ENCODE data around the gene C5orf52. TPM values are rescaled to one million over a fixed set of nuclear protein-coding genes. Genes with fewer than 3 reads are reported as not detected.
"Not testable (repeated sequence)": the region's sequence is repeated elsewhere in the genome, so short reads cannot be mapped to it uniquely, and the experiment has no call there.

The C5orf52 gene
- not detected in 2 replicates for total RNA-seq
- not detected for polyA plus RNA-seq (2012)

- no peak for DNase-seq (ENCODE audit: low read depth)
Measured at GRCh38 chr5:157670662-157671591, at the start of gene C5orf52. C5orf52 (plus strand) TSS chr5:157671533; CDS start chr5:157671615, 82 bp downstream.

- DNase-seq (ENCODE audit: low read depth): no peak
Measured at GRCh38 chr5:157624144-157624543, 47.2 kb upstream of the C5orf52 start.

DNA sequence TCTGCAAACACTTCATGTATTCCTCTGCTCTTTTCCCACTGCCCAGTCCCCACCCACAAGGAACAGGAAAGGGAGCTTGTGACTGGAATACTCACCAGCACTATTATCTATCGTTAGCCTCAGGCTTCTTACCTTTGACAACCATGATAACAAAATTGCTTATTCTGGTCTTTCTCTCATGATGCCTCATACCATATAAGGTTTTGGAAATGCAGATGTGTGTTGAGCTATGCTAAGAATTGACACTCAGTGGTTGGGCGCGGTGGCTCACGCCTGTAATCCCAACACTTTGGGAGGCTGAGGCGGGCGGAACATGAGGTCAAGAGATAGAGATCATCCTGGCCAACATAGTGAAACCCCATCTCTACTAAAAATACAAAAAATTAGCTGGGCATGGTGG lies 44.5 kb upstream of the C5orf52 start:
- DNase-seq (ENCODE audit: low read depth): no peak

GRCh38 chr5:157630341-157630740 lies 41.0 kb upstream of the C5orf52 start:
- no peak for DNase-seq (ENCODE audit: low read depth)

- DNase-seq (ENCODE audit: low read depth): no peak
Measured at GRCh38 chr5:157640406-157641066, 30.8 kb upstream of the C5orf52 start.

DNA sequence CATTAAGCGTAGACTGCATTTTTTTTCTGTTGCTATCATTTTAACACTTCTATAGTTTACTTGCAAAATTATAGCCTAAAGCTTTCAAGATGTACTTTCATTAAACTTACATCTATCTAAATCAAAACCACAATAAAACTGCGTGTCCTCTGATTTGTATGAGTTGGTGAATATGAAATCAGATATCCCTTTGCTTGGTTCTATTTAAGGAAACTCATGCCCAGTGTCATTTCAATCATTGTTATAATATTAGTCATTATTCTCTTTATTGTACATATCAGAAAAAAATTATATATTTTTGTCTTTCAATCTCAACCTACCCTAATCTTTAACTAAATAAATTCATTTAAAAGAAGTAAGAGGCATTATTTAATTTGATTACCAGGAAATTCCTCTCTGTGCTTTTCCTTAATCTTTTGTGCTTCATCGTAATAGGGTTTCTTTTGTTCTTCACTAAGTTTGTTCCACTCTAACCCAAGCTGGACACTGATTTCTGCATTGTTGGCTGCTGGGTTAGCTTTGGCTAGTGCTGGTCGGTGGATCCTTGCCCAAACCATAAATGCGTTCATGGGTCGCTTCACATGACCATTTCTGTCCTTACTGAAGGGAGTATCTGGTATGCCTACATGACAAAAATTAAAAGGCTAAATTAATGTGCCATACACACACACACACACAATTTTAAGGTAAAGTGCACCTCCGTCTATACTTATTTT lies 22.9 kb upstream of the C5orf52 start:
- peak; percentile 77 for DNase-seq (ENCODE audit: low read depth)

GRCh38 chr5:157649101-157649500 lies 22.2 kb upstream of the C5orf52 start:
- no peak for DNase-seq (ENCODE audit: low read depth)

DNA sequence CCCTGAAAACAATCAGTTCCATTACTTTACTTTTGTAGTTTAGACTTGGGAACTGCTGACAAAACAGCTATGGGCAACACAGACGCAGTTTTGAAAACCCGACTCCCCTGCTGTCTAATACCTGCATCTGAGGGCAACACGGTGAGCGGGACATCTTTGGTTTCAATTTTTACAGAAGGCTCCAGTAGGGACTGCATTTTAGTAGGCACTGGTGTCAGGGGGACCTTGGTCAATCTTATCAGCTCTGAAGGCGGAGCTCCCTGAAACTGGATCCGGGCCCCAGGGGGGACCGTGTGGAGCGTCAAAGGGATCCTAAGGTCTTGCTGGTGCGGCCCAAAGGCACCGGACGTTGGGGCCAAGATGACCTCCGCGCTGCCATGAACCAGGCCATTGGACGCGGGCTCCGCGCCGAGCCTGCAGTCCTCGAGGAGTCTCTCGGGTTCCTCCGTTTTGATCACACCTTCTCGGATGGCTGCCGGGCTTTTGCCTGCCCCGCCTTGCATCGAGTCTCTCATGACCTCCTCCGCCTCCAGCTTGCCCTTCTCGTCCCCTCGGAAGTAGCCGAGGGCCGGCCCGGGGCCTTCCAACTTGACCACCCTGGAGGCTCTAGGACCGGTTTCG lies 20.2 kb upstream of the C5orf52 start:
- no peak for DNase-seq (ENCODE audit: low read depth)

DNA sequence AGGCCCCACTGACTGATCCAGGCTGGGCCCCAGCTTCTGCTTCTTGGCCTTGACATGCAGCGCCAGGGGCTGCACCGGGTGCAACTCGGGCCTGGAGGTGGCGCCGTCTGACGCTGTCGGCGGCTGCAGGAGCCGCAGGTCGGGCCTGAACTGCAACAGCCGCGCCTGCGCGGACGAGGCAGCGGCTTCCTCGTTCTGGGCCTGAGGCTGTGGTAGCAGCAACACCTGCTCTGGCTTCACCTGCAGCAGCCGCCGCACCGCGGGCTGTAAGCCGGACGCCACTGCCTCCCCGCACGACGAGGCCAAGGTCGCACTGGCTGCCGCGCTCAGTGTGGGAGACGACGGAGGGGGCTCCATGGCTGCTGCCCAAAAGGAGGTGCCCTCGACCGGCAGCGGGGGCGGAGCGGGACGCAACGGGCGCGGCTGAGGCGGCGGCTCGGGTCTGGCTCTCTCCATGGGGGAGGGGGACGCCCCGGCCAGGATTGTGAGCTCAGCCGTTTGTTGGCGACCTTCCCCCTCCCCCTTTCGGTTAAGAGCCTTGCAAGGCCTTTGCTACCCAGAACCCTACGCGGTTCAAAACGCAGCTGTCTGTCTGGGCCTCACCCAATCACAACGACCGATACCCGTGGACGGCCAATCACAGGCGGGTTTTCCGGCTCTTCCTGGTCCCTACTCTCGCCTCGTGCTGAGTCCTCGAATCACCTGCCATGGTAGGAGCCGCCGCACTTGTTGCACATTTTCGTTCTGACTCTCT lies 19.5 kb upstream of the C5orf52 start:
- no peak for DNase-seq (ENCODE audit: low read depth)

- DNase-seq (ENCODE audit: low read depth): no peak
Measured at GRCh38 chr5:157652377-157652692, 19.0 kb upstream of the C5orf52 start, which contains the start of gene SOX30. SOX30 (minus strand) TSS chr5:157652438; CDS start chr5:157652078, 360 bp downstream.

GRCh38 chr5:157657516-157657915 lies 13.8 kb upstream of the C5orf52 start:
- DNase-seq (ENCODE audit: low read depth): no peak

DNA sequence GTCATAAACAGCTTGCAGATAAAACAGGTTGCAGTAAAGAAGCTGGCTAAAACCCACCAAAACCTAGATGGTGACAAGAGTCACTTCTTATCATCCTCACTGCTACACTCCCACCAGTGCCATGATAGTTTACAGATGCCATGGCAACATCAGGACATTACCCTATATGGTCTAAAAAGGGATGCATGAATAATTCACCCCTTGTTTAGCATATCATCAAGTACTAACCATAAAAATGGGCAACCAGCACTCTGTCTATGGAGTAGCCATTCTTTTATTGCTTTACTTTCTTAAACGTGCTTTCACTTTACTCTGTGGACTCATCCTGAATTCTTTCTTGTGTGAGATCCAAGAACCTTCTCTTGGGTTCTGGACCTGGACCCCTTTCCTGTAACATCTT lies 12.4 kb upstream of the C5orf52 start:
- DNase-seq (ENCODE audit: low read depth): no peak

DNA sequence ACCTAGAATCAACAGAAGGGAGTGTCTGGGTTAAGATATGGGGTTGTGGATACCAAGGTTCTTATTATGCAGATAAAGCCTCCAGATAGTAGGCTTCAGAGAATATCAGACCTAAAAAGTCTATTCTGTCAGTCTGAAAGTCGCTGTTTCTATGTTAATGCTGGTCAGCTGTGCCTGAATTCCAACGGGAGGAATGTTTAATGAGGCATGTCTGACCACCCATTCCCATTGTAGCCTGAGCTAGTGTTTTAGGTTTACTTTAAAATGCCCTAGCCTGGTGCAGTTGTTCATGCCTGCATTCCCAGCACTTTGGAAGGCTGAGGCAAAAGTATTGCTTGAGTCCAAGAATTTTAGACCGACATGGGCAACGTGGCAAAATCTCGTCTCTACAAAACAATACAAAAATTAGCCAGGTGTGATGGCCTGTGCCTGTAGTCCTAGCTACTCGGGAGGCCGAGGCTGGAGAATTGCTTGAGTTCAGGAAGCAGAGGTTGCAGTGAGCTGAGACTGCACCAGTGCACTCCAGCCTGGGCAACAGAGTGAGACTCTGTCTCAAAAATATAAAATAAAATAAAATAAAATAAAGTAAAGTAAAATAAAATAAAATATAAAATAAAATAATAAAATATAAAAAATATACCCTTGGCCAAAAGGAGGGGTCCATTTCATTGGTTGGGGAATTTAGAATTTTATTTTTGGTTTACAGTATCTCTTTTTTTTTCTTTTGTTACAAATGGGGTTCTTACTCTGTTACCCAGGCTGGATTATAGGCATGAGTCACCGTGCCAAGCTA lies 11.3 kb upstream of the C5orf52 start:
- DNase-seq (ENCODE audit: low read depth): peak; percentile 33

- DNase-seq (ENCODE audit: low read depth): peak; percentile 55
Measured at GRCh38 chr5:157665467-157666070, 5.8 kb upstream of the C5orf52 start.

- no peak for DNase-seq (ENCODE audit: low read depth)
Measured at GRCh38 chr5:157668356-157668755, 3.0 kb upstream of the C5orf52 start.

- no peak for DNase-seq (ENCODE audit: low read depth)
Measured at GRCh38 chr5:157669701-157670097, 1.6 kb upstream of the C5orf52 start.

DNA sequence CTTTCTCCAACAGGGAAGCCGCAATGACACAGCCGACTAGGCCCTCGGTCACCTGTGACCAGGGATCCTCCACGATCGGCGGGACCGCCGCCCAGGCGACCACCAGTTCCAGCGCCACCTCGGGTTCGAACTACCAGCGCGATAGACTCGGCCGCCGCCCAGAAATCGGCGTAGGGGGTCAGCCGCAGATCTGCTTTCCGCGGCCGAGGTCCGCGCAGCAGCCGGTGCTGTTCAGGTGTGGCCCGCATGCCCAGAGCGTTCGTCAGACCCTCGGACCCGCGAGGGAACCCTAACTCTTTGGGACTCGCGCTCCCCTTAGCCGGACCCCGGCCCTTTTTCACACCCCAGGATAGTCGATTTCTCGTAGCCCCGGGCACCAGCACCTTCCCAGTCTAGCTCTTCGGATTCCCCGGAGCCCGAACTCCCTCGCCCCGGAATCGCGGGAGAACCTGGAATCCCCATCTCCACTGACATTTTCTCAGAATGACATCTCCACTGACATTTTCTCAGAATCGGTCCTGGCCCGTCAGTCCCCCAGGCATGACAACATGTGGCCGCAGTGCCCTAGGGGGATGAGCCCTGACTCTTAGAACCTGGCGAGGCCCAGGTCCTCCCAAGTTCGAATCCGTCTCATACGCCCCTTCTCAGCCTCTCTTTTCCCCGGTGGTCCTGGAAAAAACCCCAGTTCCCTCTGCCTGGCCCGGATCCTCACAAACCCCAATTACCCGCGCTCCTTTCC lies 428 bp downstream of the C5orf52 start:
- DNase-seq (ENCODE audit: low read depth): no peak

- no peak for DNase-seq (ENCODE audit: low read depth)
Measured at GRCh38 chr5:157672976-157673375, 1.6 kb downstream of the C5orf52 start.

GRCh38 chr5:157674351-157674750 lies 3.0 kb downstream of the C5orf52 start:
- not testable (repeated sequence) for DNase-seq (ENCODE audit: low read depth)
